Tibial nerve (tissue), 4 donors: Measurements from ENCODE around the gene KIF1B. TPM values are rescaled to one million over a fixed set of nuclear protein-coding genes. Genes with fewer than 3 reads are reported as not detected.
A peak's percentile ranks its signal among the peaks of the same experiment; 100 is the strongest.
"Not testable (repeated sequence)": the region's sequence is repeated elsewhere in the genome, so short reads cannot be mapped to it uniquely, and the experiment has no call there.

ENCODE experiments used
- DNase-seq, 2 donors: peaks; one replicate each; pipeline ENCODE4 v3.0.0-alpha.2; 2019; ENCODE audit warnings: low spot score in 2 of 2
- H3K27ac ChIP-seq, 4 donors: fragments of 200-600 bp; sonication (generic) in 3 of 4; one replicate each; pipeline ENCODE4 v1.5.1; 2017 to 2019; ENCODE audit warnings: mild to moderate bottlenecking in 1 of 4
- H3K27me3 ChIP-seq, 2 donors: fragments of 200-600 bp; sonication (generic) in 1 of 2; one replicate each; pipeline versions ENCODE4 v1.5.1 to v1.6.0; 2017 to 2019
- H3K36me3 ChIP-seq, 3 donors: fragments of 200-600 bp; sonication (generic); one replicate each; pipeline ENCODE4 v1.5.1; 2018 to 2019
- H3K4me1 ChIP-seq, 4 donors: fragments of 200-600 bp; sonication (generic) in 3 of 4; one replicate each; pipeline ENCODE4 v1.5.1; 2017 to 2019
- H3K4me3 ChIP-seq, 4 donors: fragments of 200-600 bp; sonication (generic) in 3 of 4; one replicate each; pipeline ENCODE4 v1.5.1; 2017 to 2019; ENCODE audit warnings: mild to moderate bottlenecking in 1 of 4, moderate library complexity in 1 of 4
- H3K9me3 ChIP-seq, 4 donors: fragments of 200-600 bp; sonication (generic) in 3 of 4; one replicate each; pipeline ENCODE4 v1.5.1; 2017 to 2019
- CTCF ChIP-seq, 5 experiments: fragments of 200-600 bp in 3 of 5; fragments of 450-650 bp in 2 of 5; sonication (generic) in 3 of 5; IDR thresholded peaks; one replicate each; pipeline ENCODE4 v1.5.1; 2016 to 2019; ENCODE audit warnings: antibody characterized with exemption in 5 of 5, mild to moderate bottlenecking in 3 of 5, moderate library complexity in 2 of 5
- EP300 ChIP-seq, 2 donors: sonication (generic); formaldehyde crosslinking; IDR thresholded peaks; one replicate each; pipeline ENCODE4 v1.6.1; 2017; ENCODE audit warnings: antibody characterized with exemption in 2 of 2, mild to moderate bottlenecking in 1 of 2
- POLR2A ChIP-seq, 2 donors: fragments of 450-650 bp; IDR thresholded peaks; one replicate each; pipeline ENCODE4 v1.6.1; 2017; ENCODE audit warnings: antibody characterized with exemption in 2 of 2, mild to moderate bottlenecking in 2 of 2, moderate library complexity in 2 of 2
- WGBS, 2 donors: methylation state at CpG; one replicate each; pipeline ENCODE4 v1.1.5; 2018; 5-methylcytosine and 5-hydroxymethylcytosine counted together
- total RNA-seq, 4 donors: library from RNA; depleted of rRNA; stranded (reverse); fragments of >200 nt; gene quantifications; one replicate each; pipeline ENCODE4 v1.1.0, GENCODE V29; 2016

The KIF1B gene
- total RNA-seq, 4 donors from 2014 or later = 50.6 to 76.2 (median 66.0) TPM

DNA sequence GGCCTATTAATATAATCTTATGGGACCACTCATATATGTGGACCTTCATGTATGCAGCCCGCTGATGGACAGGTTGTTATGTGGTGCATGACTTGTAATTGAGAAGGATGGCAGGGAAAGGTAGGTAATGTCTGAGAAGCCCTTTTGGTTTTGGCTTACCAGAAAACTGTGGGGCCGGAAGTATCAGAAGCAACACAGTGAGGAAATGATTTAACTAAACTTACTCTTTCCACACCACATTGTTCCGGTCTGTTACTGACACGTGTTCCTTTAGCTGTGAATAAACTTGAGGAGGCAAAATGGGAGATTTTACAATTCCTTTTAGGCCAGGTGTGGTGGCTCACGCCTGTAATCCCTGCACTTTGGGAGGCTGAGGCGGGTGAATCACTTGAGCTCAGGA is 32.4 kb downstream of the KIF1B start:
- no peaks in the 10 kb centered on the region for H3K27me3 ChIP-seq
- 89 to 91% methylated on average over 6 of the region's 6 CpGs for WGBS, 2 donors
- H3K27ac ChIP-seq = no peak overlapping the region
- H3K36me3 ChIP-seq = no peaks in the 10 kb centered on the region
- no peak overlapping the region for H3K4me3 ChIP-seq
- no peak for DNase-seq
- TF ChIP-seq POLR2A (IDR thresholded peaks at IDR 0.05) (no peak), CTCF (IDR thresholded peaks at IDR 0.05) (no peak), EP300 (IDR thresholded peaks at IDR 0.05) (no peak)
- H3K4me1 ChIP-seq = peaks cover 0 to 14% (median 0%) of the 10 kb centered on the region in 4 donors
- H3K9me3 ChIP-seq = no peaks in the 10 kb centered on the region

DNA sequence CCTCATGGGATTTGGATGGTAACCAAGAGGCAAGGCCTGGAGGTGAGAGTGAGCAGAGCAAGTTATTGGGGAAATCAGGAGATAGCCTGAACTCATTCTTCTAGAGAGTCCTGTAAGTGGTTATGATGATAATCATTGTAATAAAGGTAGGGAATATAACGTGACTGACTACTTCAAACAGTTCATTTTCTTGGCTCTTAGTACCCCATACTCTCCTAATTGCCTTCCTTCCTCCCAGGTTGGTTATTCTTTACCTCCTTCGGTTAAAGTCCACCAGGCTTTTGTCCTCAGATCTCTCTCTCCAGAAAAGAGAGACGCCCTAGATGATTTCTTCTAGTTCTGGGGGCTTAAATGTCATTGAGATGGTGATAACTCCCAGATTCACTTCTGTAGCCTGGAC is 35.3 kb downstream of the KIF1B start:
- Histone ChIP-seq H3K27ac (no peak overlapping the region), H3K36me3 (no peaks in the 10 kb centered on the region), H3K27me3 (no peaks in the 10 kb centered on the region), H3K4me3 (no peak overlapping the region), H3K9me3 (no peaks in the 10 kb centered on the region), H3K4me1 (peaks cover 0 to 17% (median 0%) of the 10 kb centered on the region in 4 donors)
- TF ChIP-seq CTCF (IDR thresholded peaks at IDR 0.05) = no peak
- no peak for TF ChIP-seq POLR2A (IDR thresholded peaks at IDR 0.05)
- no peak for TF ChIP-seq EP300 (IDR thresholded peaks at IDR 0.05)
- 77 to 88% methylated on average over 3 of the region's 3 CpGs for WGBS, 2 donors
- DNase-seq = no peak

DNA sequence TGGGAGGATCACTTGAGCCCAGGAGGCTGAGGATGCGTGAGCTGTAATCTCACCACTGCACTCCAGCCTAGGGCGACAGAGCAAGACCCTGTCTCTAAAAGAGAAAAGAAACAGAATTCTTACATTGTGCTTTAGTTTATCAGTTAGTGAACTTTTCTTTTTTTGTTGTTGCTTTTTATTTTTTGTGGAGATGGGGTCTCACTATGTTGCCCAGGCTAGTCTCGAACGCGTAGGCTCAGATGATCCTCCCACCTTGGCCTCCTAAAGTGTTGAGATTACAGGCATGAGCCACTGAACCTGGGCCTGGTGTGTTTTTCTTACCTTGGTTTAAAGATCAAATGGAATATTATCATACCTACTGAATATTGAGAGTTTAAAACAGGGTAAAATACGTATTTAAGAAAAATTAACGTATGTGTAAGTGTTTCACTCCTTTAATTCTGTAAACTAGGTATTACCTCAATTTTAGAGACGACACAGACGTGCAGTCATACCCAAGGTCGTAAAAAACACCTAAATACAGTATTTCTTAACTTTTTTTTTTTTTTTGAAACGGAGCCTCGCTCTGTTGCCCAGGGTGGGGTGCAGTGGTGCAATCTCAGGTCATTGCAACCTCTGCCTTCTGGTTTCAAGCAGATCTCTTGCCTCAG is 39.6 kb downstream of the KIF1B start:
- H3K27me3 ChIP-seq = no peaks in the 10 kb centered on the region
- 96 to 98% methylated on average over 12 of the region's 12 CpGs for WGBS, 2 donors
- TF ChIP-seq EP300 (IDR thresholded peaks at IDR 0.05) = no peak
- TF ChIP-seq POLR2A (IDR thresholded peaks at IDR 0.05) = no peak
- no peak for TF ChIP-seq CTCF (IDR thresholded peaks at IDR 0.05)
- H3K4me3 ChIP-seq = no peak overlapping the region
- no peaks in the 10 kb centered on the region for H3K36me3 ChIP-seq
- H3K9me3 ChIP-seq = no peaks in the 10 kb centered on the region
- peaks cover 0 to 39% (median 12%) of the 10 kb centered on the region in 4 donors for H3K4me1 ChIP-seq
- no peak for DNase-seq
- peak overlapping the region in 1 of 4 donors; percentile 1 for H3K27ac ChIP-seq

GRCh38 chr1:10250663-10251062 is 40.3 kb downstream of the KIF1B start:
- peaks cover 0 to 37% (median 12%) of the 10 kb centered on the region in 4 donors for H3K4me1 ChIP-seq
- WGBS, 2 donors = 78 to 88% methylated on average over 7 of the region's 7 CpGs
- H3K27me3 ChIP-seq = no peaks in the 10 kb centered on the region
- no peaks in the 10 kb centered on the region for H3K9me3 ChIP-seq
- H3K27ac ChIP-seq = no peak overlapping the region
- no peak for DNase-seq
- no peaks in the 10 kb centered on the region for H3K36me3 ChIP-seq
- no peak overlapping the region for H3K4me3 ChIP-seq
- TF ChIP-seq CTCF (IDR thresholded peaks at IDR 0.05) (no peak), POLR2A (IDR thresholded peaks at IDR 0.05) (no peak), EP300 (IDR thresholded peaks at IDR 0.05) (no peak)

GRCh38 chr1:10251325-10252108 is 41.1 kb downstream of the KIF1B start:
- H3K4me1 ChIP-seq = peaks cover 0 to 34% (median 12%) of the 10 kb centered on the region in 4 donors
- not testable (repeated sequence) for H3K9me3 ChIP-seq, H3K27me3 ChIP-seq, H3K27ac ChIP-seq, H3K36me3 ChIP-seq, DNase-seq, H3K4me3 ChIP-seq
- 91% methylated on average over 9 of the region's 9 CpGs for WGBS, 2 donors
